Kidney glomerular epithelial cell (primary cell): ENCODE measurements around the gene GPATCH2L.

Experiments
- DNase-seq: peaks from one replicate; lab custom pipeline; 2025; lab: John Stamatoyannopoulos, UW

The GPATCH2L gene

DNA sequence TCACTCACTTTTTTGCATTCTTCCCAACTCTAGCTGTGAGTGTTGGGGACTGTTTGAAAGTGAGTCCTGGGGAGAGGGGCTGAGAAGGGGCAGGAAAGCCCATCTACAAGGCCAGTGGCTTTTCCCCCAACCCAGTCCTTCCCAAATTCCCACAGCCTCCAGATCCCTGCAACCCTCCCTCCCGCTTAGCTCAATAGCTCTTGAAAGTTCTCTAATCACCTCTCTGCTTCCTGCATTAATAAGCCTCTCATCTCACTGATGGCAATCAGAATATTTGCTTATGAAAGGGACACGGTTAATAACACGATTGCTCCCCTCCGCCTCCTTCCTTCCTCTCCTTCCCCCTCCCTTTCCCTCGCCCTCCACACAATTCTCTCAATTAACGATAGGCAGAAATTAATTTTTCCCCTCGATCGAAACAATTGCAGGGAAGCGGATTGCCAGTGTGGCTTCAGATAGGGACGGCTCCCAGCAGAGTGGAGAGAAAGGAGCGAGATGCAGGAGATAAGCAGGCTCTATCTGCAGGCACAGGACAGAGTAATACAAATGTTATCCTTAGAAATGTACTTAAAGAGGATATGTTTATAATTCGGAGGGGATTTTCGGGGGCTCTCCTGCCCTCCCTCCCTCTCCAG is 15.1 kb upstream of the GPATCH2L start:
- no peak for DNase-seq

DNA sequence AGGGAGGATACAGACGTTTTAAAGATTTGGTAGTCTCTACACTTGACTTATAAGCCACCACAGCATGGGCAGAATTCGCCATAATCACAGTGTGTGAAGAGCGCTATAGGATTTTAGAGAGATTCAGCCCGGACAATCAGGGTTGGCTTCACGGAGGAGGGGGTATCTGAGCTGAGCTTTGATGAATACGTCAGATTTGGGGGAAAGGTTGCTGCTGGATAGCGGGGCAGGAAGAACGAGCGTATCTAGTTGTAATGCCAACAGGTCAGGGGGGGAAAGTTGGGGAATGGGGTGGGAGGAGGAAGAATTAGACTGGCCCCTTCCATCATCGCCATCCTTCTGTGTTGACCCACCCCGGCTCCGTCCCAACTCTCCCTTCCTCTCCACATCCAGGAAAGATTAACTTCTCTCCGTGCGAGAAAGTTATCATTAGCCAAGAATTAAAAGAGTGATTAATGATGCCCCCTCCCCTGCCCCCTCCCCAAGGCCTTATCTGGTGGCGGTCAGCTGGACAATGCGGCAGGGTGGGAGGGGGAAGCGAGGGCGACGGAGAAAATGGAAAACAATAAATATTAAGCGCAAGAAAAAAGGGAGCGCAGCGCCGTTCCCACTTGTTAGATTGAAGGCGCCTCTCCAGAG is 13.5 kb upstream of the GPATCH2L start:
- DNase-seq, result no peak

DNA sequence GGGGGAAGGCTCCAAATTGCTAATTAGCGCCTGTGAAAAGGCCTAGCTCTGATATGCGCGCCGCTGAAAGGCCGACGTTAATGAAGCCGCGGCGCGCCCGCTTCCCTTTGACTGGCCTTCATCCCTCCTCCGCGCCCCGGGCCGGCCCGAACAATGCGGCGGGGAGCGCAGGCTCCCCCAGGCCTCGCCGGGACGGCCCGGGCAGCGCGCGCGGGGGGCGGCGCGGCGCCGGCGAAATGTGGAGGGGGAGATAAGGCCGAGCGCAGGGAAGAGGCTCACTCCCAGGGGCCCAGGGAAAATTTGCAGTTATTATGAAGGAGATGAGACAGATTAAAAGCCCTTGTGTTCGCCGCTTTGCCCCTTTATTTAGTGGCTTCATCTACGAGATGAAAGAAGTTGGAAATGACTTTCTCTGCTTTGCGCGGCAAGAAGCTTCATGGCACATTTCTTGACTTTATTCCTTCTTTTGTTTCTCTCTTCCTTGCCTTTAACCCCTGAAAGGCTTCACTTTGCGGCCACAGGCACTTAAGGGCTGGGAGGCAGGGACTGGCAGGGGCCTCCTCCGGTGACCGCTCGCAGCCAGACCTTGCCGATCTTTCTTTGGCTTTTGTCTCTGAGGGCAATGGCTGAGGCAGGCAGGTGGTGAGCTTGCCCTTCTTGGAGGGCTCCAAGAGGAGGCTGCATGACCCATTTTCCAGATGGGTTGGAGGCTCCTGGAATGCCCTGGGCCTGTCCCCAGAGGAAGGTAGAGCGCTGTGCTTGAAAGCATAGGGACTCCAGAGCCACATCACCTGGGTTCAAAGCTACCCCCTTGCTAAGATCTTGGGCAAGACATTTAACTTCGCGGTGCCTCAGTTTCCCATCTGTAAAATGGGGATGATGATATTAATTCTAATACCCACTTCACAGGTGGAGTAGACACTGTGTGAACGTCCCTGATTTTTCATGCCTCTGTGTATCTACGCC is 12.7 kb upstream of the GPATCH2L start:
- DNase-seq, result no peak

GRCh38 chr14:76143642-76144041 is 8.1 kb upstream of the GPATCH2L start:
- no peak for DNase-seq

DNA sequence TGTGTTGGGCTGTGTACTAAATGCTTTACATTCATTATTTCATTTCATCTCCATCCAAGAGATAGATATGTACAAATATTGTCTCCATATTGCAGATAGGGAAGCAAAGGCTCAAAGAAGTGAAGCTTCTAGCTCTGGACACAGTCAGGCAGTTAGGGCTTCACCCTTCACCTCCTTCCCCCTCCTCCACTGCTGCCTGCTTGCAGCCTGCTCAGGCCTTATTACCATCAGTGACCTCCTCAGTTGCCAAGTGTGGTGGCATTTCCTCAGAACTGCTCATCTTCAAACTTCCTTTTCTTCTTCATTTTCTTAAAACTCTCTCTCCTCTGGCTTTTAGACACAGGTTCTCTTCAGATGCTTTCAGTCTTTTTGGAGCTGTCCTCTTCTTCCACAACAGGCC is 4.7 kb upstream of the GPATCH2L start:
- DNase-seq, result no peak

DNA sequence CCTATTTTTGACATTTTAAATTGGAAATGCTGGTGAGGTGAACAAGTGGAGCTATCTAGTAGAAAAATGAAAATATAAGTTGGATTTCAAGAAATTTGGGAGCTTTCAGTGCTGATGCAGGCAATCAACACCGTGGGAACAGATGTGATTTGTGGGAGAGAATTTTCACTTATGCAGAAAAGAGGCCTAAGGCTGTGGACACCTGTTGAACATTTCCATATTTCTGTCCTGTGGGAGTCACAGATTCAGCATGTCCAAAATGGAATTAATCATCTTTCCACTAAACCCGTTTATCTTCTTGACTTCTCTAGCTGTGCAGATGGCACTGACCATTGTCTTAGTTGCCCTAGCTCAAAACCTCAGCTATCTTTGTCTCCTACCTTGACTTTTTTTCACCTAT is 2.5 kb upstream of the GPATCH2L start:
- DNase-seq, result no peak

- DNase-seq, result peak; percentile 85
Measured at GRCh38 chr14:76152333-76152681, 585 bp downstream of the GPATCH2L start.

- no peak for DNase-seq
Measured at GRCh38 chr14:76153919-76154318, 2.2 kb downstream of the GPATCH2L start.

DNA sequence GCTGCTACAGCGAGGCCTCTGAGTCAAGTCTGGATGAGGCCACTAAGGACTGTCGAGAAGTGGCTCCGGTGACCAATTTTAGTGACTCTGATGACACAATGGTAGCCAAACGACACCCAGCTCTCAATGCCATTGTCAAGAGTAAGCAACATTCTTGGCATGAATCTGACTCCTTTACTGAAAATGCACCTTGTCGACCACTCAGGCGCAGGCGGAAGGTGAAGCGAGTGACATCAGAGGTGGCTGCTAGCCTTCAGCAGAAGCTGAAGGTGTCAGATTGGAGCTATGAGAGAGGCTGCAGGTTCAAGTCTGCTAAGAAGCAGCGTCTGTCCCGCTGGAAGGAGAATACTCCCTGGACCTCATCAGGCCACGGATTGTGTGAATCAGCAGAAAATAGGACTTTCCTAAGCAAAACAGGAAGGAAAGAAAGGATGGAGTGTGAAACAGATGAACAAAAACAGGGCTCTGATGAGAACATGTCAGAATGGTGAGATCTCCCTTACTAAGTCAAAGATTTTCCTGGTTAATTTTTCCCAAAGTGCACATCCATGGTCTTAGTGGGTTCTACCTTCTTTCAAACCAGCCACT is 2.9 kb downstream of the GPATCH2L start:
- no peak for DNase-seq

- no peak for DNase-seq
Measured at GRCh38 chr14:76163668-76164363, 12.1 kb downstream of the GPATCH2L start.

GRCh38 chr14:76168531-76168930 is 16.8 kb downstream of the GPATCH2L start:
- peak; percentile 88 for DNase-seq

- DNase-seq, result peak; percentile 16
Measured at GRCh38 chr14:76169776-76170175, 18.1 kb downstream of the GPATCH2L start.

DNA sequence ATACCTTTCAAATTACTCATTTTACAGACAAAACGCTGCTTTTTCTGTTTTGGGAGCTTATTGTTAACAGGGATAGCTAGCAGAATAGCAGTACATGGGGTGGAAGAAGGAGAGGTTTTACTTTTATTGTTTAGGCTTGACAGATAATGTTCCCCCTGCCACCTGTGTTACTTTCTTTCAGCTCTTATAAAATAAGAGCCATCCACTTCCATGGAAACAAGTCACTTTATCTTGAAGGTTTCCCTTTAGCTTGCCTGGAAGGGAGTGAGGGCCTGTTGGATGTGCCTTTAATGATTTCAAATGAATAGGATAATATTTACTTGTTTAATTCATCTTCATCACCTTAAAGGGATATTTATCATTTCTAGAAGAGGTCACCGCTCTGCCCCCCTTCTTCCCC is 23.3 kb downstream of the GPATCH2L start:
- no peak for DNase-seq

DNA sequence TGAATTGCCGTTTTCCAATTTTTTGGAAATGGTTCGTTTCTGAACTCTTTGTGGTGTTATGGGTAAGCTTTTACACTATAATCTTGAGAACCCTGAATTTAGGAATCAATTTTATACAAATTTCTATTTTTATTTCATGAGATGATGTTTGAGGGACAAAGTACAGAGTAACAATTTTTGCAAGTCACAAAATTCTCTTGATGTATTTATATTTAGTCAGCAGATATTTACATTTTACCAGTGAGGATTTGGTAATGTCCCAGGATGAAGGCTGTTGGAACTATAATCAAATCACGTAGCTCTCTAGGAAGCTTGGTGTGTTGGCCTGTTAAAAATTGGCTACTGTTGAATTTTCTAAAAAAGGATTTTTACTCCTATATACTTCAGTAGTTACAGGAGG is 24.2 kb downstream of the GPATCH2L start:
- DNase-seq, result no peak

- no peak for DNase-seq
Measured at GRCh38 chr14:76181546-76181945, 29.8 kb downstream of the GPATCH2L start.

DNA sequence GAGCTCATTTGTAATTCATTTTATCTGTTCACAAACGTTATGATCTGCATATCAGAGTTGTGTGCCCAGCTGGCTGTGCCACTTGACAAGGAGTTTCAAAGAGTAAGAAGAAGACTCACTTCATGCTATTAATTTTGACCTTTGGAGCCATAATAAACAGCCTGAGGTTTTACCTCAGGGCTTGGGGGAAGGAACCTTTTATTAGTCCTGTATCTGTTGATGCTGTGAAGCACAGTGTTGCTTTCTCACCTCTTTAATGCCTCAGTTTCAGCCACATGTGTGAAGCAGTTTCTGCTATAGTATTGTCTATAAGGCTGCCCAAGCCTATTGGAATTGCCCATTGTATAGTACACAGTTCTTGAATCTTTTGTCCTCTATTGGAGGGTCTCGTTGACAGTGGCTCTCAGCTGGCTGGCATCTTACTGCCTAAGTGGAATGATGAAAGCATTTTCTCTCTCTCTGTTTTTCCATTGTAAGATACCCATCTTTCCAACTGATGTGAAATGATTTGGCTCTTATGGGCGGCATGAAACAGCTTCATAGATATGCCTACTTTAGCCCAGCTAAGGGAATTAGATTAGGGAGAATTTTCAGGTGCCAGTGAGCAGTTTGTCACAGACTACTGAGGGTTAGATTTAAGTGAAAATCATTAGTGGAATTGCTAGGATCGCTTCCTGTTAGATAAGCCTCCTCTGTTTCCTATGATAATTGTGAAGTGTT is 34.7 kb downstream of the GPATCH2L start:
- DNase-seq, result no peak

- DNase-seq, result no peak
Measured at GRCh38 chr14:76191297-76191696, 39.6 kb downstream of the GPATCH2L start.

- peak; percentile 27 for DNase-seq
Measured at GRCh38 chr14:76193696-76194095, 42.0 kb downstream of the GPATCH2L start.

DNA sequence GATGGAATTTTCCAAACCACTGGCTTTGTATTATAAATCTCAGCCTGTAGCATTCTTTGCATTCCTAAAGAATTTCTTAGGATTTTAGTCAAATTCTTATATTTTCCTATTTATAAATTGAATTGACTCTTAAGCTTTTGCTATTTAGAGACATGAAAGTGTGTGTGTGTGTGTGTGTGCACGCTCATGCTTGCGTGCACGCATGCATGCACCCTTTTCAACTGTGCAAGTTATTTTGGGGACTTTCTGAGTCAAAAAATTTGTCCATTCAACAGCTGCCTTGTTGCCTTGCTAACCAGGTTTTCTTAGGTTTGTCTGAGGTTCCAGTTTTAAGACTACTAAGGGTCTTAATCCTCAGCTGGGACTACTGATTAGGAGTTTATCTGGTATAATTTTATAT is 42.6 kb downstream of the GPATCH2L start:
- no peak for DNase-seq

DNA sequence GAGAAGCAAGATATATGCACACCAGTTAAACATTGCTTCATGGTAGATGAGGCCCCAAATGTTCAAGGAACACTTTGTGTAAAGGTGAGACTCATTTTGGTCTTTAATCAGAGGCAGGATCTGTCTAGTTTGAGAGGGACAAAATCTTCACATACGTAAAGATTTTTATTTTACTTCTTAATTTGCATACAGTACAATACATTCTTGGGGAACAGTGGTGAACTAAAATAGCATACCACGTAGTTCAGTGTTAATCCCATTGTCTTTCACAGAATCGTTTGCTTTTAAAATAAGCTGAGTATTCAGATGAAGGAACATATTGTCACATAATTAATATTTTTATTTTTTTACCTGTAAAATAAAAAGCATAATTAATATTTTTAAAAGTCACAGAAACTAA is 43.3 kb downstream of the GPATCH2L start:
- no peak for DNase-seq

- DNase-seq, result no peak
Measured at GRCh38 chr14:76196980-76197695, 45.4 kb downstream of the GPATCH2L start.
